Measurements from ENCODE around the gene SCIN. TPM values are rescaled to one million over a fixed set of nuclear protein-coding genes. Genes with fewer than 3 reads are reported as not detected.
A peak's percentile ranks its signal among the peaks of the same experiment; 100 is the strongest.
"Not testable (repeated sequence)": the region's sequence is repeated elsewhere in the genome, so short reads cannot be mapped to it uniquely, and the experiment has no call there.

Gene SCIN
- total RNA-seq (2014; rRNA removed; shearing (Covaris generic)) = not detected in 2 replicates

DNA sequence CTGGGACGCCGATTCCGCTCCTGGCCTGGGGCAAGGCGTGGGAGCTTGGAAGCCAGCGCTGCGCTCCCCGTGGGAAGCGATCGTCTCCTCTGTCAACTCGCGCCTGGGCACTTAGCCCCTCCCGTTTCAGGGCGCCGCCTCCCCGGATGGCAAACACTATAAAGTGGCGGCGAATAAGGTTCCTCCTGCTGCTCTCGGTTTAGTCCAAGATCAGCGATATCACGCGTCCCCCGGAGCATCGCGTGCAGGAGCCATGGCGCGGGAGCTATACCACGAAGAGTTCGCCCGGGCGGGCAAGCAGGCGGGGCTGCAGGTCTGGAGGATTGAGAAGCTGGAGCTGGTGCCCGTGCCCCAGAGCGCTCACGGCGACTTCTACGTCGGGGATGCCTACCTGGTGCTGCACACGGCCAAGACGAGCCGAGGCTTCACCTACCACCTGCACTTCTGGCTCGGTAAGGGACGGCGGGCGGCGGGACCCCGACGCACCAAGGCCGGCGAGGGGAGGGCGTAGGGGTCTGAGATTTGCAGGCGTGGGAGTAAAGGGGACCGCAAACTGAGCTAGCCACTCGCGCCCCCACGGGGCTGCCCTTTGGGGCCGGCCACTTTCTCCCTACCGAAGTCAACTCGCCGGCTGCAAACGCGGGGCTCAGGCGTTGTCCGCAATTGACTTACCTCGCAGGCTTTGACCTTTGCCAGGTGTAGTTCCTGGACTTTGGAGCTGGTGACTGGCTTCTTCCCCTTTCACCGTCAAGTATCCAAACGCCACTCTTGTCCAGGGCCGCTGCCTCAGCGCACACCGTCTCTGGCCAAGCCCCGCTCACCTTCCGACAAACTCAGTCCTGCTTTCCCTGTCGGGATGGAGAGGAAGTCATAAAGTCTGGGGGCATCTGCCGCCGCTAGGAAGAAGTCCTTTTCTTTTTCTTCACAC is at the start of gene SCIN:
Gene SCIN (plus strand): TSS at position 187 of the 928 bp plus-strand sequence. CDS start 67 bp downstream, at position 254.
- DNase-seq (ENCODE audit: low spot score) = no peak
- in situ Hi-C loops (cut with HindIII; ENCODE audit: low sequenced_read_pairs) = no loop called here

- DNase-seq (ENCODE audit: low spot score) = peak; percentile 35
- in situ Hi-C loops (cut with HindIII; ENCODE audit: low sequenced_read_pairs) = no loop called here
Observed at GRCh38 chr7:12524794-12525386, 45.6 kb upstream of the SCIN start.

- DNase-seq (ENCODE audit: low spot score); in situ Hi-C loops (cut with HindIII; ENCODE audit: low sequenced_read_pairs): not testable (repeated sequence)
Observed at GRCh38 chr7:12526693-12527092, 43.8 kb upstream of the SCIN start.

GRCh38 chr7:12527670-12528069 is 42.9 kb upstream of the SCIN start:
- in situ Hi-C loops (cut with HindIII; ENCODE audit: low sequenced_read_pairs); DNase-seq (ENCODE audit: low spot score): not testable (repeated sequence)

DNA sequence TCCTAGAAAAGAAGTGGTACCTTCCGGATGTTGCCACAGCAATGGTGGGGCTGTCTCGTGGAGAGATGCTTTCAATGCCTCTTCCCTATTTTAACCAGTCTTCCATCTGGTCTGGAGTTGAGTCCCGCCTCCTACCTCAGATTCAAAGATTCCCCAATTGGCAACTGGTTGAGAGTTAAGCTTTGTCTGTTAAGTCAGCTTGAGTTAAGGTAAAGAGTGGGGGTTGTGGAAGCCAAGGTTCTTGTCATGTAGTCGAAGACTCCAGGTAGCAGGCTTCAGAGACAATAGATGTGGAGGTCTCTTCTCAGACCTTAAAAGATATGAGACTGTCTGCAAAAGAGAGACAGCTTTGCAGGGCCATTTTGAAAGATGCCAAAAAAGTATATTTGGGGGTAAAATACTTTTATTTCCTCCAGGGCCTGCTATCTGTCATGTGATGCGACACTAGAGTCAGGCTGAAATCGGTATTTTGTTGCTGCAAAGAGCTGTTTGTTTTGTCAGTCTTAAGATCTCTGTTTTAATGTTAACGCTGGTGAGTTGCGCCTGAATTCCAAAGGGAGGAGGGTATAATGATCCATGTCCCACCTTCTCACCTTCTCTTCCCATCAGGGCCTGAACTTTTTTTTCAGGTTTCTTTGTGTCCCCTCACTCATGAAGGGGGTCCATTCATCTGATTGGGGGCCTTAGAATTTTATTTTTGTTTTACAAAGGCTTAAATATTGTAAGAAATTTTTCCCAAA is 40.4 kb upstream of the SCIN start:
- no peak for DNase-seq (ENCODE audit: low spot score)
- in situ Hi-C loops (cut with HindIII; ENCODE audit: low sequenced_read_pairs) = no loop called here

DNA sequence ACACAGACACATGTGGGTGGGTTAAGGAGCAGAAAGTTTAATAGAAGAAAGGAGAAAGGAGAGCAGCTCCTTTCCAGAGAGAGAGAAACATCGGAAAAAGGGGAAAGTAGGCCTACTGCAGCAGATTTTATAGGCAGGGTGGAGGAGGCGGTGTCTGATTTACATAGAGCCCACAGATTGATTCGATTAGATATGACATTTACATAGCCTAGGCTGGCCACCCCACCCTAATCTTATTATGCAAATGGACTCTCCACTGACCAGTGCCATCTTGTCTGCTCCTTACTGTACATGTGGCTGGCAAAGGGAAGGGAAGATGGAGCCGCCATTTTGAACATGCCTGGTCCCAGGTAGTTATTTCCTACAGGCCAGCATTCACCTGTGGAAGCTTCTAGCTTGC is 38.7 kb upstream of the SCIN start:
- in situ Hi-C loops (cut with HindIII; ENCODE audit: low sequenced_read_pairs) = no loop called here
- no peak for DNase-seq (ENCODE audit: low spot score)

DNA sequence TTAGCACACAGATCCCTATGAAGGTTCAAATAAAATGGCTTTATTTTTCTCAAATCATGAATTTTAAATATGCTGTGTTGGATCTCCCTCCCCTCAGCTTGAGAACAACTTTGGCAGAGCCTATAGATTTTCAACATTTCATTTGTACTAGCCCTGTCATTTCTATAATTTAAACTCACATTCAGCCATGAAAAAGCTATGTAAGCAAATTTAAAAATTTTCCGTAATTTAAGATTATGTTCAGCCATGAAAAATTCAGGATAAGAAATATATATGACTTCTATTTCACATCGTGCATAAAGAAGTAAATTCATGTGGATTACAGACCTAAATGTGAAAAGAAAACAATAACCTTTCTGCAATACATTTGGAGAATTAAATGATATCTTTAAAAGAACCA is 36.5 kb upstream of the SCIN start:
- DNase-seq (ENCODE audit: low spot score) = no peak

DNA sequence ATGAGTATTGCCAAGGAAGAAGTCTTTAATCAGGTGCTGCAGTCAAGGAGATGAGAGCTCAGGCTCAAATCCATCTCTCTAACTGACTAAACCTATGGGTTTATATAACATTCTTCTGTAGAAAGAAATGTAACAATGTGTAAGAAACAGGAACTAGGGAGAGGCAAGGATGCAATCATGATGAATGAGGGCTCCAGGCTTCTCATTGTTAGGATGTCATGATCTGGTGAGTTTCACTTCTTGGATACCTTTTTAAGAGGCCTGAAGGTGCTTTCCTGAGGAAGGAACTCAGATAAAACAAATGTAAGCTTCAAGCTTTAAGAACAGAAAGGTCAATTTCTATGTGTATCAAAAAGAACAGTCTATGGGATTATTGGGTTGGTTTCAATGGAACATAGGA is 30.8 kb upstream of the SCIN start:
- DNase-seq (ENCODE audit: low spot score) = no peak
- in situ Hi-C loops (cut with HindIII; ENCODE audit: low sequenced_read_pairs) = no loop called here

More for the DNA sequence above, 36.5 kb upstream of the SCIN start:
- in situ Hi-C loops (cut with HindIII; ENCODE audit: low sequenced_read_pairs) = no loop called here

DNA sequence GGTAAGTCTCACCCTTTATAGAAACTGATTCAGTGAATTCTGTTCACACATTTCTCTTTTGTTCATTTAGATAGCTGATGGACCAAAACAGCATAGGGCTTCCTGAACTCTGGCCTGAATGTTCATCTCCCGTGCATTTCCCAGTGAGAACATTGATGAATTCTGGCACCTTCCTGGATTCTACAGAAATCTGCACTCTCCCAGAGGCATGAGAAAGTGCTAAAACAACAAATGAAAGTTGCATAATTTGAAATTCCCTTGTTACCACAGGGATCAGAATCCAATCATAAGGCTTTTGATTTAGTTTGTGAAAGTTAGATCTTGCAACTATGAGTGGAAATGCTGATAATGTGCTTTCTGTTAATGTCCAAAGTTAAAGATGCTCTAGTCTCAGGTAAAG is 29.7 kb upstream of the SCIN start:
- in situ Hi-C loops (cut with HindIII; ENCODE audit: low sequenced_read_pairs) = no loop called here
- DNase-seq (ENCODE audit: low spot score) = no peak

- in situ Hi-C loops (cut with HindIII; ENCODE audit: low sequenced_read_pairs) = no loop called here
- DNase-seq (ENCODE audit: low spot score) = no peak
Observed at GRCh38 chr7:12543586-12543985, 26.9 kb upstream of the SCIN start.

GRCh38 chr7:12549106-12549505 is 21.4 kb upstream of the SCIN start:
- DNase-seq (ENCODE audit: low spot score) = no peak
- in situ Hi-C loops (cut with HindIII; ENCODE audit: low sequenced_read_pairs) = no loop called here

DNA sequence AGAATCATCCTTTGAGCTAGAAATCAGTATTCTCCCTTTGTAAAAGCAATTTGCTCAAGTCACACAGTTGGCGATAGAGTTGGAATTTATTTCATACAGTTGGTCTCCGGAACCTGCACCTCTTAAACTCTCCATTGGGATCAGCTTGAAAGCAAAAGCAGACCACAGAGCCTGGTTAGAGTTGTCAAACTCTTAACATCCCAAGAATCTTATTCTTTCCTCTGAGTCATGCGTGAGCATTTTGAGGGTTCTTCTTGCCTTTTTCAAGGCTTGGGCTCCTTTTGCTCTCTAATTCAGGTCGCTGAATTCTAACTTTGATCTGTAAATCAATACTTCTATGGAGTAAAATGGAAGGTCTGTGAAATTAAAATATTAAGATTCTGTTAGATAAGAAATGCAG is 19.6 kb upstream of the SCIN start:
- in situ Hi-C loops (cut with HindIII; ENCODE audit: low sequenced_read_pairs) = no loop called here
- DNase-seq (ENCODE audit: low spot score) = no peak

- in situ Hi-C loops (cut with HindIII; ENCODE audit: low sequenced_read_pairs) = no loop called here
- DNase-seq (ENCODE audit: low spot score) = no peak
Observed at GRCh38 chr7:12552876-12553275, 17.6 kb upstream of the SCIN start.

DNA sequence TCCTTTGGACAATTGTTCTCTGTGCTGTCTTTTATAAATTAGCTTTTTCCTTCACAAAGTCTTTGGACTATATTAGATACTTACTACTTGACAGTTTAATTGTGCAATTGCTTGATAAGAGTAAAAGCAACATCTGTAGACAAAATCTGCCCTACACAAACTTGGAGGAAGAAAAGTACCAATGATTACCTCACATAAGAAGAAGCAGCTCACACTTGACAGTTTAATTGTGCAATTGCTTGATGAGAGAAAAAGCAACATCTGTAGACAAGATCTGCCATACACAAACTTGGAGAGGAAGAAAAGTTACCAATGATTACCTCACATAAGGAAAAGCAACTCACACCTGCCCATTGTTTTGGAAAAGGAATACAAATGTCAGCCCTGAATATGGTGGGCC is 17.1 kb upstream of the SCIN start:
- in situ Hi-C loops (cut with HindIII; ENCODE audit: low sequenced_read_pairs) = no loop called here
- no peak for DNase-seq (ENCODE audit: low spot score)

DNA sequence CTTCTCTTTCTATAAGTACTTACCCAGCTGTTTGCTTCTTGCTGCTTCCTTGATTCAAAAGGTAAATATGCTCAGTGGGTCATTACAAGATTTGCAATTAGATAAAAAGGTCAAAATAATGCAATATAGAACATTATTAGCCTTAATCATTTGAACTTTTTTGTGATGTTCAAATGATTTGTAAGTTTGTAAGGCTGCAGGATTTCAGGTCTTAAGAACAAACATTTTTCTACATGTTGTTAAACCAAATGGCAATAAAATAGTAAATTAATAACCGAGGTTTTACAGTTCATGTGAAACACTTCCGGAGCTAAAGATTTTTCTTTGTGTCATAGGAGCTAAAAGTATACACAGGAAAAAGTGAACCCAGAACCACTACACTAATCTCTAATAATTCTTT is 16.2 kb upstream of the SCIN start:
- DNase-seq (ENCODE audit: low spot score) = no peak
- in situ Hi-C loops (cut with HindIII; ENCODE audit: low sequenced_read_pairs) = no loop called here

- in situ Hi-C loops (cut with HindIII; ENCODE audit: low sequenced_read_pairs) = no loop called here
- no peak for DNase-seq (ENCODE audit: low spot score)
Observed at GRCh38 chr7:12554872-12555271, 15.6 kb upstream of the SCIN start.

DNA sequence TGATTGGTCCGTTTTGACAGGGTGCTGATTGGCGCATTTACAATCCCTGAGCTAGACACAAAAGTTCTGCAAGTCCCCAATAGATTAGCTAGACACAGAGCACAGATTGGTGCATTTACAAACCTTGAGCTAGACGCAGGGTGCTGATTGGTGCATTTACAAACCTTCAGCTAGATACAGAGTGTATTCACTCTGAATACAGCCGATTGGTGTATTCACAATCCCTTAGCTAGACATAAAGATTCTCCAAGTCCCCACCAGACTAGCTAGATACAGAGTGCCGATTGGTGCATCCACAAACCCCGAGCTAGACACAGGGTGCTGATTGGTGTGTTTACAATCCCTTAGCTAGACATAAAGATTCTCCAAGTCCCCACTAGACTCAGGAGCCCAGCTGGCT is 14.8 kb upstream of the SCIN start:
- in situ Hi-C loops (cut with HindIII; ENCODE audit: low sequenced_read_pairs) = not testable (repeated sequence)

DNA sequence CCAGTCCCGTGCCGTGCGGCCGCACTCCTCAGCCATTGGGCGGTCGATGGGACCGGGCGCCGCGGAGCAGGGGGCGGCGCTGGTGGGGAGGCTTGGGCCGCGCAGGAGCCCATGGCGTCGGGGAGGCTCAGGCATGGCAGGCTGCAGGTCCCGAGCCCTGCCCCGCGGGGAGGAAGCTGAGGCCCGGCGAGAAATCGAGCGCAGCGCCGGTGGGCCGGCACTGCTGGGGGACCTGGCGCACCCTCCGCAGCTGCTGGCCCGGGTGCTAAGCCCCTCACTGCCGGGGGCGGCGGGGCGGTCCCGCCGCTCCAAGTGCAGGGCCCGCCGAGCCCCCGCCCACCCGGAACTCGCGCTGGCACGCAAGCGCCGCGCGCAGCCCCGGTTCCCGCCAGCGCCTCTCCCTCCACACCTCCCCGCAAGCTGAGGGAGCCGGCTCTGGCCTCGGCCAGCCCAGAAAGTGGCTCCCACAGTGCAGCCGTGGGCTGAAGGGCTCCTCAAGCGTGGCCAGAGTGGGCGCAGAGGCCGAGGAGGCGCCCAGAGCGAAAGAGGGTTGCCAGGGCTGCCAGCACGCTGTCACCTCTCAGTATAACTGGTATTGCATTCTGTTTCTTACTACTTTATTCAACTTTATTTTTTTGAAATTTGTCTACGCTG is 14.3 kb upstream of the SCIN start:
- in situ Hi-C loops (cut with HindIII; ENCODE audit: low sequenced_read_pairs); DNase-seq (ENCODE audit: low spot score): not testable (repeated sequence)

More for the DNA sequence above, 14.8 kb upstream of the SCIN start:
- DNase-seq (ENCODE audit: low spot score) = not testable (repeated sequence)

GRCh38 chr7:12557282-12557681 is 13.2 kb upstream of the SCIN start:
- in situ Hi-C loops (cut with HindIII; ENCODE audit: low sequenced_read_pairs) = no loop called here
- no peak for DNase-seq (ENCODE audit: low spot score)
